ENCODE results near the gene PTH2R.
"Not testable (repeated sequence)": the region's sequence is repeated elsewhere in the genome, so short reads cannot be mapped to it uniquely, and the experiment has no call there.

Gene PTH2R

DNA sequence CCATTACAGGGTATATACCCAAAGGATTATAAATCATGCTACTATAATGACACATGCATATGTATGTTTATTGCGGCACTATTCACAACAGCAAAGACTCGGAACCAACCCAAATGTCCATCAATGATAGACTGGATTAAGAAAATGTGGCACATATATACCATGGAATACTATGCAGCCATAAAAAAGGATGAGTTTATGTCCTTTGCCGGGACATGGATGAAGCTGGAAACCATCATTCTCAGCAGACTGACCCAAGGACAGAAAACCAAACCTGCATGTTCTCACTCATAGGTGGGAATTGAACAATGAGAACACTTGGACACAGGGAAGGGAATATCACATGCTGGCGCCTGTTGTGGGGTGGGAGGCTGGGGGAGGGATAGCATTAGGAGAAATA, 9.8 kb upstream of the PTH2R start:
- DNase-seq (ENCODE audit: low read depth) = not testable (repeated sequence)

GRCh38 chr2:208399201-208399600, 7.4 kb upstream of the PTH2R start:
- DNase-seq (ENCODE audit: low read depth) = no peak

DNA sequence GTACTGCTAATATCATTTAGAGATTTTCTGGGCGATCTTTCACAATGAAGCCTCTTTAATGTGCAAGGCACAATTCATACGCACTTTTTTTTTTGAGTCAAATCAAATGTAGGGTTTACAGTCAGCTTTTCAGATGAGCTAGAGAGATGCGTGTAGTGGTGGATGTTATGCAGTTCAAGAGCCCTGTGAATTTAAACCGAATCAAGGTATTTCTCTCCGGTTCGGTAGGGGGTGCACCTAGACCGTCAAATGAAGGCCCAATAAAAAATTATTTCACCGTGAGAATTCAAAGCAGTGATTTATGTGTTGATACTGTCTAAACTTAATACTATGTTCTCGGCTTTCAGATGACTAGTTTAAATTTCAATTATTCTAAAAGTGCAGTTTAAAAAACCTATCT, 1.1 kb downstream of the PTH2R start:
- no peak for DNase-seq (ENCODE audit: low read depth)

GRCh38 chr2:208413931-208414330, 7.3 kb downstream of the PTH2R start:
- no peak for DNase-seq (ENCODE audit: low read depth)

- DNase-seq (ENCODE audit: low read depth) = no peak
Observed at GRCh38 chr2:208415255-208415654, 8.7 kb downstream of the PTH2R start.

GRCh38 chr2:208415897-208416296, 9.3 kb downstream of the PTH2R start:
- DNase-seq (ENCODE audit: low read depth) = no peak

DNA sequence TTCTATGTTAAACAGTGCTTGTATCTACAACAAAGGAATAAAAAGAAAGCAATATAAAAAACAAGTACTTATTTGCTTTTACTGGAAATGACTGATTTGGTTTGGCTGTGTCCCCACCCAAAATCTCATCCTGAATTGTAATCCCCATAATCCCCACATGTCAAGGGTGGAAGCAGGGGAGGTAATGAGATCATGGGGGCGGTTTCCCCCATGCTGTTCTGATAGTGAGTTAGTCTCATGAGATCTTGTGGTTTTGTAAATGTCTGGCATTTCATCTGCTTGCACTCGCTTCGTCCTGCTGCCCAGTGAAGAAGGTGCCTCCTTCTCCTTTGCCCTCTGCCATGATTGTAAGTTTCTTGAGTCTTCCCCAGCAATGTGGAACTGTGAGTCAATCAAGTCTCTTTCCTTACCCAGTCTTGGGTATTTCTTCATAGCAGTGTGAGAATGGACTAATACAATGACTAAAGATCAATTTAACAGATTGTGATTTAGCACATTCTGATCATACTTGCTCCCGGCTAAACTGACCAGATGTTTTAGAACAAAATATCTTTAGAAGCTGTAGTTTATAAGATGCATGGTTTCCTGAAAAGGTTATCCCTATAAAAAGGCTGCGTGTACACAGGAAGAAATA, 19.9 kb downstream of the PTH2R start:
- no peak for DNase-seq (ENCODE audit: low read depth)

DNA sequence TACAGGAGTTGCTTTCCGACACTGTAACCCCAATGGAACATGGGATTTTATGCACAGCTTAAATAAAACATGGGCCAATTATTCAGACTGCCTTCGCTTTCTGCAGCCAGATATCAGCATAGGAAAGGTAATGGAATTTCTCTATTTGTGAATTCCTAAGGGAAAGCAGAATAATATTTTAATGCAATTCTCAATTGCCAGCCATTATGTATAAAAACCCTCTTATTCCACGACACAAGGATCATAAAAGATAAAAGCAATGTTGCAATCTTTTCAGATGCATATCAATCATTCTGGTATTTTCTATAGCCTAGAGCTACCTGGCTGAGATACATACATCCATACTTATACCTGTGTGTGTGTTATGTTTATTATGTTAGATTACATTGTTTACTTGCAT, 31.2 kb downstream of the PTH2R start:
- no peak for DNase-seq (ENCODE audit: low read depth)

DNA sequence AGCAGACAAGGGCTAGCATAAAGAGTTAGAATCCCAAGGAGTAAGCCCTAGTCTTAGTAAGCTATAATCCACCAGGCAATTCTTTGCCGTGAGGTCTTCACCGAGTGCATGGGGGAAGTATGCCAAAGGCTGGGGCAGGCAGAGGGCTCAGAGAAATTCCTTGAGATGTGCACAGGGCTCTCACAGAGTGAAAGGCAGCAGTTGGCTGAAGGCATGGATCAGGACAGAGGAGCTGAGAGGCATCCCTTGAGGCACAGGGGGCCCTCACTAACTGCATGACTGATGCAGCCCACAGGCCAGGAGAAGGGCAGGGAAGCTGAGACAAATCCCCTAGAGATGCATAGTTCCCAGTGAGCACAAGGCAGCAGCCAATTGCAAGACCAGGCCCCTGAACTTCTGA, 34.1 kb downstream of the PTH2R start:
- DNase-seq (ENCODE audit: low read depth) = no peak

DNA sequence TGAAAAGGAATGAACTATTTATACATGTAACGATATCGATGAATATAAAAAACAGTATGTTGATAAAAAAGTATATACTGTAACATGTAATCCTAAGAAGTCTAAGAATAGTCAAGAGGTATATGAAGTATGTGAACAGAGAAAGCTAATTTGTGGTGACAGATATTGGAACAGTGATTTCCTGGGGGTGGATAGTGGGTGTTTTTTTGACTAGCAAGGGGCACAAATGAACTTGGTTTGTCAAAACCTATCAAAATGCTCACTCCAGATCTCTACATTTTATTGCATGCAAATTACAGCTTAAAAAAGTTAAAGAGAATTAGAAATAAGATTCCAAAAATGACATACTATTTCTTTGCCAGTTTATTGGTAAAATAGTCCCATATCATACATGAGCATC, 35.4 kb downstream of the PTH2R start:
- no peak for DNase-seq (ENCODE audit: low read depth)

GRCh38 chr2:208447447-208447846, 40.9 kb downstream of the PTH2R start:
- DNase-seq (ENCODE audit: low read depth) = not testable (repeated sequence)

DNA sequence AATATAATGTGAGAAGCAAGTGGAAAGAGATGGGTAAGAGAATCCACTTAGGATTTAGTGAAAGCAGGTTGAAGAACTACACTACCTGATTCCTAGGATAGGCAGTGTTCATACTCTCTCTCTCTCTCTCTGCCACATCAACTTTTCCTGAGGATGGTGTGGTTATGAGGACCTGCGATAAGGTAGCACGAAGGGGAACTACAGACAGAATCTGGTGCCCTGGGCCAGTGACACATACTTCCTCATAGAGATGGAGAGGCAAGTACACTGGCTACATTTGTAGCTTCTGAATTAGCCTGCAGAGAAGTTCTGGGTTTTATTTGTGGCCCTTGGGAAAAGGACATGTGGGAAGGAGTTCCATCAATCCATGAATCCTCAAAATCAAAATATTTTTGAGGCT, 44.5 kb downstream of the PTH2R start:
- DNase-seq (ENCODE audit: low read depth) = no peak

DNA sequence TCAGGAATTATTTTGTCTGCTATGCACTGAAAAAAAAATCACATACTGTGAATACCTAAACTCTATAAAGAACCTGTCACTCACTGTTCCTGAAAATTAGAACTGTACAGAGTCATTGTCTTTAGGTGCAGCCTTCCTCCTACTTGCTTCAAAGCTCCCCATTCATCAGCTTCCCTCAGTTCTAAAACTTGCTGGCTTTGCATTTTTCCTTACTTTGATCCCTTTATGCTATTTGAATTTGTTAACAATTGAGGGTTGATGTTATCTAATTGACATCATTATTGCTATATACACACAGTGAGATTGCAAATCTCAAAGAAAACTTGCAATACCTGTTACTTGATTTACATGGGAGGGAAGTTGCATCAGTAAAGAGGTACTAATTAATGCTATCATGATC, 48.3 kb downstream of the PTH2R start:
- DNase-seq (ENCODE audit: low read depth) = no peak

GRCh38 chr2:208463721-208464120, 57.1 kb downstream of the PTH2R start:
- no peak for DNase-seq (ENCODE audit: low read depth)

- no peak for DNase-seq (ENCODE audit: low read depth)
Observed at GRCh38 chr2:208464205-208464604, 57.6 kb downstream of the PTH2R start.

- no peak for DNase-seq (ENCODE audit: low read depth)
Observed at GRCh38 chr2:208466151-208466919, 59.7 kb downstream of the PTH2R start.

- no peak for DNase-seq (ENCODE audit: low read depth)
Observed at GRCh38 chr2:208466920-208467298, 60.3 kb downstream of the PTH2R start.

DNA sequence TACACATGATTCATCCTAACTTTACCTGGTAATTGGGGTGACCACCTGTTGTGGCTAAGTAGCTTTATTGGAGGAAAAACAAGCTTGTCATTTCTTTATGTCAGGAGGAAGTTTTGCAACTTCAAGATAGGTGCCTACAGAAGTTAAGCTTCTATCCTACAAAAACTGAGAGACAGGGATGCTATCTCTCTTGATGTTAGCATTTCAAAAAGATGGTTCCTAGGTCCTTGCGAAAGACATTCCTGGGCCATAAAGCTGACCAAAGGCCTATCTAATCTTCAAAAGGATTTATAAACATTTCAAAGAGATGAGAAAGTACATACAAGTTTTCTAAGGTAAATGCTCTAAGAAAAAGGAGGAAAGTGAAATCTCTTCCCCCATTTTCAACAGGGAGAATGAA, 61.0 kb downstream of the PTH2R start:
- DNase-seq (ENCODE audit: low read depth) = no peak

GRCh38 chr2:208477741-208478140, 71.1 kb downstream of the PTH2R start:
- no peak for DNase-seq (ENCODE audit: low read depth)

DNA sequence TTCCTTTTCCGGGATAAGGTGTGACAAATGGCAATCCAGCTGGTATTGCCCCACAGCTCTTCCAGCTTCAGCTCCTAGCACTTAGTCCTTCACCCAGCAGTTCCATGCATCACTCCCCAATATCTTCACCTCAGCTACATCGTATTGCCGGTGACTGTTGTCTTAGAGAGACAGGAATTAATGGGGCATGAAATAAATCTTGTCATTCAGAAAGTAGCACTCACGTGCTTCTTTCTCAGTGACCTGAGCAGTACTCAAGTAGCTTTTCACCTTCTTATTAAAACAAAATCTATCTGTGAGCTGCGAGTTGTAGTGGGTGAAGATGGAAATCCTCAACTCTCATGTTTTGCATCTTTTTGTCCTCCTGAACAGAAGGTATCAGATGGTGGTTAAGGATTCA, 72.8 kb downstream of the PTH2R start:
- DNase-seq (ENCODE audit: low read depth) = no peak

GRCh38 chr2:208481945-208482344, 75.4 kb downstream of the PTH2R start:
- not testable (repeated sequence) for DNase-seq (ENCODE audit: low read depth)

DNA sequence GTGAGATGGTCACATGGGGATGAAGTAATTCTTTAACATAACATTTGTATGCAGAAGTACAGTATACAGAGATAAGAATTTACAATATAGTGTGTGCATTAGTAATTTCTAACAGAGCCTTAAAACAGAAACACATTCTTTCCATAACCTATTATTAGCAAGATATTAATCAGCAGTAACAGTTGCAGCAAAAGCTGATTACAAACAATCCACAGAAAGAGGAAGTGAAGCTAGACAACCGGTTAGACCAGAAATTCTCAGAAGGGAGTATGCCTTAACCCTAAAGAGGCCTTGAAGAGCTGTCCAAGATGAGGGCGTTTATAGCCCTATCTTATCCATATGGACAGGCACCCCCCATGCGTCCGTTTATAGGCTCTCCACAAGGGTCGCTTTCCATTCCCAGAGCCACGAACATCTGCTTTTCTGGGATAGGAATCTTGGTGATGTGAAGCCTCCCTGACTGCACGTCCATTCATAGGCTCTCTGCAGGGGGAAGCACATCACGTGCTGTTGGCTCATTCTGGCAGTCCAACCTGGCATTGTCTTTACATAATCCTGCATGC, 75.9 kb downstream of the PTH2R start:
- DNase-seq (ENCODE audit: low read depth) = not testable (repeated sequence)

GRCh38 chr2:208485390-208485789, 78.8 kb downstream of the PTH2R start:
- DNase-seq (ENCODE audit: low read depth) = no peak

All from stromal cell of bone marrow (primary cell).